GM12878 (cell line): ENCODE results near the gene ATP5F1D. TPM values are rescaled to one million over a fixed set of nuclear protein-coding genes. Genes with fewer than 3 reads are reported as not detected.

Experiments
- ATAC-seq: fragments of 200-7000 bp; cut with Tn5 transposase; 3 replicates; pipeline ENCODE4 v1.9.1; 2020; ENCODE audit warnings: mild to moderate bottlenecking, moderate library complexity
- BruUV-seq: library from RNA; stranded (reverse); fragments of 400-500 nt; replicated peaks from 2 replicates; lab custom pipeline; 2021; lab: Mats Ljungman, UMichigan
- CTCF ChIA-PET: fragments of 300-600 bp; sonication (Branson Sonifier 250); formaldehyde crosslinking; extraction: SDS; loops from one replicate; lab custom pipeline; 2021; ENCODE audit warnings: inconsistent platforms; lab: Yijun Ruan, JAX
- POLR2A ChIA-PET: fragments of 350-600 bp; formaldehyde crosslinking; extraction: SDS; loops from one replicate; lab custom pipeline; 2021; ENCODE audit warnings: inconsistent platforms; lab: Charles Lee
- RAD21 ChIA-PET: fragments of 300-600 bp; sonication (Branson Sonifier 250); formaldehyde crosslinking; loops from one replicate; lab custom pipeline; 2023; ENCODE audit warnings: antibody characterized with exemption; ENCODE audit not compliant: unreplicated experiment; lab: Charles Lee
- SMC1A ChIA-PET: fragments of 300-600 bp; sonication (Branson Sonifier 250); formaldehyde crosslinking; loops from one replicate; lab custom pipeline; 2023; ENCODE audit not compliant: unreplicated experiment, uncharacterized antibody; lab: Charles Lee
- DNase-seq: peaks from one replicate; pipeline ENCODE4 v3.0.0-alpha.2; 2011; ENCODE audit warnings: low read depth, low spot score
- FAIRE-seq: peaks from 3 replicates; lab custom pipeline; 2011; peaks lifted over from hg19 to GRCh38; lab: Jason Lieb, UNC
- H2AFZ ChIP-seq: 2 replicates; pipeline ENCODE4 v1.6.0; 2011; ENCODE audit warnings: low read depth, low read length, control low read depth; ENCODE audit not compliant: control insufficient read depth
- H3K27ac ChIP-seq: 2 replicates; pipeline ENCODE4 v1.5.1; 2011; ENCODE audit warnings: control low read depth; ENCODE audit not compliant: control insufficient read depth, insufficient read depth
- H3K27me3 ChIP-seq, 2 experiments: replicated peaks in 1 of 2; 2 replicates each; pipeline versions ENCODE4 v1.6.0 to v1.6.1; 2011; ENCODE audit warnings: low read length in 1 of 2; ENCODE audit not compliant: control insufficient read depth in 2 of 2, insufficient read depth in 2 of 2
- H3K36me3 ChIP-seq, 2 experiments: 2 replicates each; pipeline ENCODE4 v1.5.1; 2011; ENCODE audit warnings: low read length in 1 of 2; ENCODE audit not compliant: control insufficient read depth in 2 of 2, insufficient read depth in 2 of 2
- H3K4me1 ChIP-seq: 2 replicates; pipeline ENCODE4 v1.6.1; 2011; ENCODE audit warnings: mild to moderate bottlenecking, low read length, moderate library complexity, mixed read lengths; ENCODE audit not compliant: control insufficient read depth, insufficient read depth
- H3K4me2 ChIP-seq: 2 replicates; pipeline ENCODE4 v1.6.0; 2011; ENCODE audit warnings: control low read depth; ENCODE audit not compliant: control insufficient read depth, insufficient read depth
- H3K4me3 ChIP-seq: fragments of 200-600 bp; sonication (generic); 2 replicates; pipeline ENCODE4 v1.5.1; 2016
- H3K79me2 ChIP-seq: 2 replicates; pipeline ENCODE4 v1.6.0; 2011; ENCODE audit warnings: low read length; ENCODE audit not compliant: control insufficient read depth, insufficient read depth
- H3K9ac ChIP-seq: 2 replicates; pipeline ENCODE4 v1.8.0; 2011; ENCODE audit warnings: low read length, control low read depth, mixed read lengths; ENCODE audit not compliant: control insufficient read depth, insufficient read depth
- H3K9me3 ChIP-seq: replicated peaks from 3 replicates; pipeline ENCODE4 v1.5.1; 2011; ENCODE audit warnings: mild to moderate bottlenecking, low read length; ENCODE audit not compliant: control insufficient read depth, insufficient read depth
- H4K20me1 ChIP-seq: 2 replicates; pipeline ENCODE4 v1.6.0; 2011; ENCODE audit not compliant: control insufficient read depth, insufficient read depth
- BACH1 ChIP-seq: fragments of 450-650 bp; IDR thresholded peaks from 2 replicates; pipeline ENCODE4 v1.6.1; 2017; ENCODE audit warnings: mild to moderate bottlenecking, borderline replicate concordance
- CHD1 ChIP-seq: IDR thresholded peaks from 2 replicates; pipeline ENCODE4 v1.6.1; 2012; ENCODE audit warnings: low read depth, low read length, improper control_type of control experiment
- EED ChIP-seq: sonication (generic); IDR thresholded peaks from 2 replicates; pipeline ENCODE4 v1.6.1; 2016; ENCODE audit warnings: antibody characterized with exemption, low read depth
- ETV6 ChIP-seq, 2 experiments: fragments of 450-650 bp in 1 of 2; IDR thresholded peaks in 1 of 2; conservative IDR thresholded peaks in 1 of 2; 2 replicates each; pipeline ENCODE4 v1.6.1; 2014; ENCODE audit warnings: antibody characterized with exemption in 1 of 2, borderline replicate concordance in 1 of 2, low read depth in 1 of 2, mild to moderate bottlenecking in 1 of 2, moderate library complexity in 1 of 2
- RELA ChIP-seq: fragments of 450-650 bp; IDR thresholded peaks from 2 replicates; pipeline ENCODE4 v1.8.0; 2014; ENCODE audit warnings: borderline replicate concordance; ENCODE audit not compliant: partially characterized antibody
- SUZ12 ChIP-seq: fragments of 200-600 bp; sonication (generic); IDR thresholded peaks from one replicate; pipeline ENCODE4 v1.6.1; 2018; ENCODE audit warnings: antibody characterized with exemption, mild to moderate bottlenecking; ENCODE audit not compliant: unreplicated experiment
- TCF12 ChIP-seq: IDR thresholded peaks from 2 replicates; pipeline ENCODE4 v1.6.1; 2011; ENCODE audit warnings: low read depth, mild to moderate bottlenecking, low read length
- WRNIP1 ChIP-seq: IDR thresholded peaks from 2 replicates; pipeline ENCODE4 v1.6.1; 2011; ENCODE audit warnings: low read depth, low read length, improper control_type of control experiment, borderline replicate concordance
- ZNF622 ChIP-seq: fragments of 450-650 bp; IDR thresholded peaks from 2 replicates; pipeline ENCODE4 v1.6.1; 2017; ENCODE audit warnings: mild to moderate bottlenecking, inconsistent platforms
- WGBS: methylation state at CpG from one replicate; pipeline ENCODE4 v1.1.6; 2016; ENCODE audit warnings: low lambda C conversion rate; ENCODE audit not compliant: insufficient replicate concordance, insufficient coverage; ENCODE audit errors: missing lambda C conversion rate; 5-methylcytosine and 5-hydroxymethylcytosine counted together
- in situ Hi-C: fragments of 300-500 bp; cut with MboI; formaldehyde crosslinking; loops from 9 replicates; pipeline ENCODE4 v1.14.3; 2018; ENCODE audit warnings: mixed read lengths
- intact Hi-C: fragments of 100-400 bp; cut with micrococcal nuclease; formaldehyde crosslinking; loops from one replicate; pipeline ENCODE4 v1.14.2; 2022; ENCODE audit not compliant: unreplicated experiment
- polyA plus RNA-seq, 11 experiments: library from polyadenylated mRNA; depleted of rRNA in 4 of 11; unstranded in 6 of 11; stranded (reverse) in 5 of 11; fragments of >200 nt; fragmentation: Nextera tagmentation in 4 of 11; fragmentation: Illumina TruSeq in 1 of 11; extraction: Ambion mirVana in 4 of 11; extraction: Trizol in 1 of 11; gene quantifications; 1 replicate in 1 of 11; 2 replicates in 10 of 11; pipeline versions ENCODE4 v1.2.1 to v1.2.3, GENCODE V29; 2011 to 2016; ENCODE audit warnings: inconsistent platforms in 2 of 11, missing spikeins in 2 of 11, low read depth in 1 of 11
- total RNA-seq, 4 experiments: library from RNA; depleted of rRNA in 3 of 4; stranded (reverse); fragments of >200 nt in 3 of 4; fragmentation: Illumina TruSeq in 1 of 4; extraction: Trizol in 1 of 4; gene quantifications; 2 replicates each; pipeline versions ENCODE4 v1.2.1 to v1.2.3, GENCODE V29; 2013 to 2021
- TF ChIP-seq, protein P1 (sequence below): IDR thresholded peaks from 2 replicates; pipeline ENCODE4 v1.6.1; 2011; ENCODE audit warnings: low read depth, low read length, improper control_type of control experiment, borderline replicate concordance

ATP5F1D gene
- total and polyA plus RNA-seq, 10 of the 15 experiments (the other 5 are each of a cell fraction or from before 2014, with no cell fraction given), result 7.2 to 357 (median 49.5) TPM

DNA sequence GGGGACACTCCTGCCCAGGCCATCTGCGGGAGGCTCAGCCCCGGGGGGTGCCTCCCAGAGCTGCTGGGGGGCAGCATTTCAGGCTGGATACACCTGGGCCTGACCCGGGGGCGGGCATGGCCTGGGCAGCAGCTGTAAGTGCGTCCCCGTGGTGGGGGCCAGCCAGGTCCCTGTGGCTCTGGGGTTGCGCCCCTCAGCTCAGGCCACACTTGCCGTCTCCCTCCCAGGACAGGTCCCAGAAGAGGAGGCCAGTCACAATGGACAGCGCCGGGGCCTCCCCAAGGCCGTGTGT, 15.4 kb upstream of the ATP5F1D start:
- no peaks in the 10 kb centered on the region for H3K4me1 ChIP-seq
- H2AFZ ChIP-seq, result no peak overlapping the region
- ATAC-seq (no peak), FAIRE-seq (no peak), DNase-seq (no peak)
- H3K4me3 ChIP-seq, result no peak overlapping the region
- RAD21 ChIA-PET, result no interaction called here
- peaks cover 0 to 14% of the 10 kb centered on the region in 2 experiments; a peak in 2 of 4 replicates for H3K36me3 ChIP-seq
- 97% methylated on average over 8 of the region's 11 CpGs for WGBS
- intact Hi-C loops (no loop called here), in situ Hi-C loops (no loop called here)
- SMC1A ChIA-PET, result no interaction called here
- H3K9me3 ChIP-seq, result no peaks in the 10 kb centered on the region
- no peak overlapping the region for H3K9ac ChIP-seq
- H3K27ac ChIP-seq, result no peak overlapping the region
- CTCF ChIA-PET, result interaction anchor here (0.6 to 1.7 kb wide), 2 partner anchors 113 to 225 kb away, joined by 4 to 7 read pairs; no protein-coding TSS in a partner anchor
- no peaks in the 10 kb centered on the region for H3K79me2 ChIP-seq
- H4K20me1 ChIP-seq, result no peaks in the 10 kb centered on the region
- no peaks in the 10 kb centered on the region for H3K27me3 ChIP-seq
- H3K4me2 ChIP-seq, result no peak overlapping the region
- no TSS peak for BruUV-seq
- POLR2A ChIA-PET, result no interaction called here
- TF ChIP-seq, protein P1, sequence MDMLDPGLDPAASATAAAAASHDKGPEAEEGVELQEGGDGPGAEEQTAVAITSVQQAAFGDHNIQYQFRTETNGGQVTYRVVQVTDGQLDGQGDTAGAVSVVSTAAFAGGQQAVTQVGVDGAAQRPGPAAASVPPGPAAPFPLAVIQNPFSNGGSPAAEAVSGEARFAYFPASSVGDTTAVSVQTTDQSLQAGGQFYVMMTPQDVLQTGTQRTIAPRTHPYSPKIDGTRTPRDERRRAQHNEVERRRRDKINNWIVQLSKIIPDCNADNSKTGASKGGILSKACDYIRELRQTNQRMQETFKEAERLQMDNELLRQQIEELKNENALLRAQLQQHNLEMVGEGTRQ, result no peak
- TF ChIP-seq ETV6 (conservative IDR thresholded peaks at IDR 0.05 in 1 of 2, IDR thresholded peaks at IDR 0.05 in 1 of 2; ENCODE audit: borderline replicate concordance in 1 of 2, low read depth in 1 of 2) (no peak), TCF12 (no peak), SUZ12 (no peak), CHD1 (no peak), RELA (no peak), ZNF622 (no peak), WRNIP1 (no peak), EED (no peak), BACH1 (no peak)
- TF ChIP-seq, all 136 proteins: peak for 0
